ENCODE measurements around the gene UNC79.
"Not testable (repeated sequence)": the region's sequence is repeated elsewhere in the genome, so short reads cannot be mapped to it uniquely, and the experiment has no call there.

DNA sequence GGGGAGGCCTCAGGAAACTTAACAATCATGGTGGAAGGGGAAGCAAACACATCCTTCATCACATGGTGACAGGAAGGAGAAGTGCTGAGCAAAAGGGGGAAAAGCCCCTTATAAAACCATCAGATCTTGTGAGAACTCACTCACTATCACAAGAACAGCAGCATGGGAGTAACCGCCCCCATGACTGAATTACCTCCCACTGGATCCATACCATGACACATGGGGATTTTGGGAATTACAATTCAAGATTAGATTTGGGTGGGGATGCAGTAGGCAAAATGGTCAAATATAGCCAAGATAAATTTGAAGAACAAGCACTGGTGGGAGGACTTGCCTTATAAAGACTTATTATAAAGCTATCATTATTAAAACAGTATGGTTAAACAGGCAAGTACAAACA, 5.6 kb upstream of the UNC79 start:
- TF ChIP-seq, protein P1, sequence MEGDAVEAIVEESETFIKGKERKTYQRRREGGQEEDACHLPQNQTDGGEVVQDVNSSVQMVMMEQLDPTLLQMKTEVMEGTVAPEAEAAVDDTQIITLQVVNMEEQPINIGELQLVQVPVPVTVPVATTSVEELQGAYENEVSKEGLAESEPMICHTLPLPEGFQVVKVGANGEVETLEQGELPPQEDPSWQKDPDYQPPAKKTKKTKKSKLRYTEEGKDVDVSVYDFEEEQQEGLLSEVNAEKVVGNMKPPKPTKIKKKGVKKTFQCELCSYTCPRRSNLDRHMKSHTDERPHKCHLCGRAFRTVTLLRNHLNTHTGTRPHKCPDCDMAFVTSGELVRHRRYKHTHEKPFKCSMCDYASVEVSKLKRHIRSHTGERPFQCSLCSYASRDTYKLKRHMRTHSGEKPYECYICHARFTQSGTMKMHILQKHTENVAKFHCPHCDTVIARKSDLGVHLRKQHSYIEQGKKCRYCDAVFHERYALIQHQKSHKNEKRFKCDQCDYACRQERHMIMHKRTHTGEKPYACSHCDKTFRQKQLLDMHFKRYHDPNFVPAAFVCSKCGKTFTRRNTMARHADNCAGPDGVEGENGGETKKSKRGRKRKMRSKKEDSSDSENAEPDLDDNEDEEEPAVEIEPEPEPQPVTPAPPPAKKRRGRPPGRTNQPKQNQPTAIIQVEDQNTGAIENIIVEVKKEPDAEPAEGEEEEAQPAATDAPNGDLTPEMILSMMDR (IDR thresholded peaks at IDR 0.05 in 4 of 5, conservative IDR thresholded peaks at IDR 0.05 in 1 of 5) = not testable (repeated sequence)
- not testable (repeated sequence) for TF ChIP-seq POLR2A (IDR thresholded peaks at IDR 0.05)

Data from gastrocnemius medialis (tissue), 4 donors.